ENCODE results near the gene BCL2. TPM values are rescaled to one million over a fixed set of nuclear protein-coding genes. Genes with fewer than 3 reads are reported as not detected.

BCL2 gene
- total RNA-seq, 1 donor from 2014 or later: 47.3 TPM

- no peak for DNase-seq (ENCODE audit: low spot score)
- ATAC-seq: no peak
- intact Hi-C loops (cut with DNase I): no loop called here
Measured at GRCh38 chr18:63073481-63073880, 246.1 kb downstream of the BCL2 start.

Other genes with a start within 250 kb of the BCL2 start
- 118 TPM for gene KDSR, start 47.4 kb upstream of the BCL2 start, total RNA-seq
- gene VPS4B, start 102.7 kb upstream of the BCL2 start, total RNA-seq: 60.4 TPM
- not detected for gene SERPINB5, start 157.2 kb upstream of the BCL2 start, total RNA-seq
- not detected for gene SERPINB12, start 222.6 kb upstream of the BCL2 start, total RNA-seq

Measured in sciatic nerve (tissue), 2 donors.